HL-60 (cell line): Measurements from ENCODE around the gene CAMK1D.

ENCODE experiments used
- CTCF ChIP-seq: IDR thresholded peaks from one replicate; pipeline ENCODE4 v1.5.1; 2011; ENCODE audit warnings: low read length, control low read depth, inconsistent platforms; ENCODE audit not compliant: insufficient read depth
- REST ChIP-seq: IDR thresholded peaks from 2 replicates; pipeline ENCODE4 v1.6.1; 2012; ENCODE audit warnings: low read depth; ENCODE audit not compliant: insufficient replicate concordance

GRCh38 chr10:12727832-12728215 lies 378.5 kb downstream of the CAMK1D start:
- TF ChIP-seq REST = no peak
- TF ChIP-seq CTCF = no peak
